Glutamatergic neuron (in vitro differentiated cells): ENCODE measurements around the gene CIAO3. TPM values are rescaled to one million over a fixed set of nuclear protein-coding genes. Genes with fewer than 3 reads are reported as not detected.

Source experiments
- DNase-seq: peaks from one replicate; pipeline ENCODE4 v3.0.0; 2022
- H3K27ac Mint-ChIP-seq: one replicate; pipeline ENCODE4 v1.8.0; 2020; ENCODE audit warnings: mild to moderate bottlenecking, mixed read lengths, inconsistent platforms; ENCODE audit not compliant: unreplicated experiment
- H3K27me3 Mint-ChIP-seq: one replicate; pipeline ENCODE4 v1.8.0; 2020; ENCODE audit warnings: mild to moderate bottlenecking, moderate library complexity, mixed read lengths, inconsistent platforms; ENCODE audit not compliant: unreplicated experiment
- H3K36me3 Mint-ChIP-seq: one replicate; pipeline ENCODE4 v1.8.0; 2020; ENCODE audit warnings: mild to moderate bottlenecking, mixed read lengths, inconsistent platforms; ENCODE audit not compliant: unreplicated experiment
- H3K4me1 Mint-ChIP-seq: one replicate; pipeline ENCODE4 v1.8.0; 2020; ENCODE audit warnings: mild to moderate bottlenecking, low read depth, mixed read lengths, inconsistent platforms; ENCODE audit not compliant: unreplicated experiment
- H3K4me3 Mint-ChIP-seq: one replicate; pipeline ENCODE4 v1.8.0; 2020; ENCODE audit warnings: mild to moderate bottlenecking, mixed read lengths, inconsistent platforms; ENCODE audit not compliant: unreplicated experiment
- H3K9me3 Mint-ChIP-seq: one replicate; pipeline ENCODE4 v1.8.0; 2020; ENCODE audit warnings: mild to moderate bottlenecking, moderate library complexity, mixed read lengths, inconsistent platforms; ENCODE audit not compliant: unreplicated experiment
- CTCF ChIP-seq: fragments of 200-600 bp; sonication (generic); IDR thresholded peaks from one replicate; pipeline ENCODE4 v1.5.0; 2021; ENCODE audit not compliant: partially characterized antibody, unreplicated experiment
- total RNA-seq: library from RNA; stranded (reverse); fragmentation: NEBNext Ultra II Directional; extraction: Animal tissue kit (Norgen Biotek cat#: 25700); gene quantifications from one replicate; pipeline ENCODE4 v1.2.1, GENCODE V29; 2021; ENCODE audit not compliant: unreplicated experiment

Gene CIAO3
- total RNA-seq, 1 donor from 2014 or later = 49.5 TPM

DNA sequence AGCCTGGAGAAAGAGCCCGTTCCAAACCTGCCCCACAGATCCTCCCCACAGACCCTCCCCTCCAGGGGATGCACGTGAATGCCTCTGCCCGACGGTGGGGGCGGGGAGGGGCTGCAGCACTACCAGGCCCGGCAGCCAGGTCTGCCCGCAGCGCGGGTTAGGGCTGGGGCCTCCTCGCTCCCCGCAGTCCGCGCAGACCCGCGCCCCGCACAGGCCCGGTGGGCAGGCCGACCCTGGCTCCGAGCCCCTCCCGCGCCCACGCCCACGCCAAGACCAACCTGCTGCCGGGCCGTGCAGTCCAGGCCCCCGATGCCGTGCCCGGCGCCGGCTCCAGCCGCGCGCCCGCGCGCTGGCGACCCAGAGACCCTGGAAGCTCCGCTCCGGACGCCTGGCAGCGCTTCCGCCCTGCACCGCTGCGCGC lies 47.2 kb upstream of the CIAO3 start, which contains the start of gene RPUSD1:
RPUSD1 (minus strand) TSS at position 404 of the 421 bp plus-strand sequence. CDS start 644 bp downstream, outside the sequence.
- no peaks in the 10 kb centered on the region for H3K4me1 Mint-ChIP-seq
- peaks cover 5% of the 10 kb centered on the region for H3K9me3 Mint-ChIP-seq
- H3K27ac Mint-ChIP-seq = peak within 1 kb of the TSS; percentile 69
- no peaks in the 10 kb centered on the region for H3K36me3 Mint-ChIP-seq
- TF ChIP-seq CTCF = no peak
- H3K4me3 Mint-ChIP-seq = peak within 1 kb of the TSS; percentile 85
- peaks cover 5% of the 10 kb centered on the region for H3K27me3 Mint-ChIP-seq
- no peak for DNase-seq

GRCh38 chr16:787321-787966 lies 46.6 kb upstream of the CIAO3 start:
- peak overlapping the region; percentile 69 for H3K27ac Mint-ChIP-seq
- peaks cover 5% of the 10 kb centered on the region for H3K27me3 Mint-ChIP-seq
- DNase-seq = no peak
- peak overlapping the region; percentile 85 for H3K4me3 Mint-ChIP-seq
- peaks cover 5% of the 10 kb centered on the region for H3K9me3 Mint-ChIP-seq
- H3K4me1 Mint-ChIP-seq = no peaks in the 10 kb centered on the region
- H3K36me3 Mint-ChIP-seq = no peaks in the 10 kb centered on the region
- TF ChIP-seq CTCF = no peak

GRCh38 chr16:785563-786535 lies 45.1 kb upstream of the CIAO3 start:
- Mint-ChIP-seq H3K27ac (no peak overlapping the region), H3K9me3 (peaks cover under 1% of the 10 kb centered on the region), H3K36me3 (no peaks in the 10 kb centered on the region), H3K4me1 (no peaks in the 10 kb centered on the region), H3K4me3 (no peak overlapping the region), H3K27me3 (no peaks in the 10 kb centered on the region)
- TF ChIP-seq CTCF = peak; percentile 83
- peak; percentile 85 for DNase-seq

DNA sequence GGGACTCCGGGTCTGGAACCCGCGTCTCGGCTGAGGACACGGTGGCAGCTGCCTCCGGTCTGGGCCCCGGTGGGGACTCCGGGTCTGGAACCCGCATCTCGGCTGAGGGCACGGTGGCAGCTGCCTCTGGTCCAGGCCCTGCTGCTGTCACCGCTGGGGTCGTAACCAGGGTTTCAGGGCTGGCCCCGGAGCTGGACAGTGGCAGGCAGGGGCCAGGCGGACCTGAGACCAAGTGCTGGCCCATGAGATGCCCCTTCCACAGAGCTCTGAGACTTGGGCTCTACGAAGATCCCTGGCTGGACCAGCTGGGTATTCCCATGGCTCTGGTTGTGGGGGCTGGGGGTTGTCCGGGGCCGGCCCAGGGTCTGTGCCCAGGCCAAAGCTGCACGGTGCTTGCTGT lies 43.6 kb upstream of the CIAO3 start:
- no peak for DNase-seq
- peaks cover 6% of the 10 kb centered on the region for H3K9me3 Mint-ChIP-seq
- H3K27me3 Mint-ChIP-seq = peaks cover 7% of the 10 kb centered on the region
- no peaks in the 10 kb centered on the region for H3K36me3 Mint-ChIP-seq
- H3K4me3 Mint-ChIP-seq = no peak overlapping the region
- H3K4me1 Mint-ChIP-seq = no peaks in the 10 kb centered on the region
- no peak overlapping the region for H3K27ac Mint-ChIP-seq
- no peak for TF ChIP-seq CTCF
